Endothelial cell (in vitro differentiated cells): ENCODE results near the gene LUM. TPM values are rescaled to one million over a fixed set of nuclear protein-coding genes. Genes with fewer than 3 reads are reported as not detected.

Experiments used
- DNase-seq: peaks from one replicate; pipeline ENCODE4 v3.0.0; 2021; ENCODE audit warnings: low spot score
- H3K27ac Mint-ChIP-seq: one replicate; pipeline ENCODE4 v1.8.0; 2021; ENCODE audit warnings: mixed read lengths, inconsistent platforms; ENCODE audit not compliant: unreplicated experiment
- H3K27me3 Mint-ChIP-seq: one replicate; pipeline ENCODE4 v1.8.0; 2021; ENCODE audit warnings: mild to moderate bottlenecking, moderate library complexity, mixed read lengths, inconsistent platforms; ENCODE audit not compliant: unreplicated experiment
- H3K36me3 Mint-ChIP-seq: one replicate; pipeline ENCODE4 v1.8.0; 2021; ENCODE audit warnings: mild to moderate bottlenecking, low read depth, mixed read lengths, inconsistent platforms; ENCODE audit not compliant: unreplicated experiment
- H3K4me1 Mint-ChIP-seq: one replicate; pipeline ENCODE4 v1.8.0; 2021; ENCODE audit warnings: mild to moderate bottlenecking, mixed read lengths, inconsistent platforms; ENCODE audit not compliant: unreplicated experiment
- H3K4me3 Mint-ChIP-seq: one replicate; pipeline ENCODE4 v1.8.0; 2021; ENCODE audit warnings: mild to moderate bottlenecking, mixed read lengths, inconsistent platforms; ENCODE audit not compliant: unreplicated experiment
- H3K9me3 Mint-ChIP-seq: one replicate; pipeline ENCODE4 v1.8.0; 2021; ENCODE audit warnings: mixed read lengths, inconsistent platforms; ENCODE audit not compliant: unreplicated experiment
- long read RNA-seq: library from polyadenylated mRNA; unstranded; transcript quantifications from one replicate; pipeline ENCODE4 v2.0.0, GENCODE V29; 2020; ENCODE audit not compliant: unreplicated experiment
- total RNA-seq: library from RNA; stranded (reverse); fragmentation: NEBNext Ultra II Directional; extraction: Animal tissue kit (Norgen Biotek cat#: 25700); gene quantifications from one replicate; pipeline ENCODE4 v1.2.1, GENCODE V29; 2021; ENCODE audit not compliant: unreplicated experiment
- TF ChIP-seq, protein P1 (sequence below): fragments of 200-600 bp; sonication (generic); IDR thresholded peaks from one replicate; pipeline ENCODE4 v1.5.0; 2021; ENCODE audit warnings: antibody characterized with exemption; ENCODE audit not compliant: unreplicated experiment

Gene LUM, protein sequence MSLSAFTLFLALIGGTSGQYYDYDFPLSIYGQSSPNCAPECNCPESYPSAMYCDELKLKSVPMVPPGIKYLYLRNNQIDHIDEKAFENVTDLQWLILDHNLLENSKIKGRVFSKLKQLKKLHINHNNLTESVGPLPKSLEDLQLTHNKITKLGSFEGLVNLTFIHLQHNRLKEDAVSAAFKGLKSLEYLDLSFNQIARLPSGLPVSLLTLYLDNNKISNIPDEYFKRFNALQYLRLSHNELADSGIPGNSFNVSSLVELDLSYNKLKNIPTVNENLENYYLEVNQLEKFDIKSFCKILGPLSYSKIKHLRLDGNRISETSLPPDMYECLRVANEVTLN
- 0.18 TPM for total RNA-seq
- long read RNA-seq = 0 reads

DNA sequence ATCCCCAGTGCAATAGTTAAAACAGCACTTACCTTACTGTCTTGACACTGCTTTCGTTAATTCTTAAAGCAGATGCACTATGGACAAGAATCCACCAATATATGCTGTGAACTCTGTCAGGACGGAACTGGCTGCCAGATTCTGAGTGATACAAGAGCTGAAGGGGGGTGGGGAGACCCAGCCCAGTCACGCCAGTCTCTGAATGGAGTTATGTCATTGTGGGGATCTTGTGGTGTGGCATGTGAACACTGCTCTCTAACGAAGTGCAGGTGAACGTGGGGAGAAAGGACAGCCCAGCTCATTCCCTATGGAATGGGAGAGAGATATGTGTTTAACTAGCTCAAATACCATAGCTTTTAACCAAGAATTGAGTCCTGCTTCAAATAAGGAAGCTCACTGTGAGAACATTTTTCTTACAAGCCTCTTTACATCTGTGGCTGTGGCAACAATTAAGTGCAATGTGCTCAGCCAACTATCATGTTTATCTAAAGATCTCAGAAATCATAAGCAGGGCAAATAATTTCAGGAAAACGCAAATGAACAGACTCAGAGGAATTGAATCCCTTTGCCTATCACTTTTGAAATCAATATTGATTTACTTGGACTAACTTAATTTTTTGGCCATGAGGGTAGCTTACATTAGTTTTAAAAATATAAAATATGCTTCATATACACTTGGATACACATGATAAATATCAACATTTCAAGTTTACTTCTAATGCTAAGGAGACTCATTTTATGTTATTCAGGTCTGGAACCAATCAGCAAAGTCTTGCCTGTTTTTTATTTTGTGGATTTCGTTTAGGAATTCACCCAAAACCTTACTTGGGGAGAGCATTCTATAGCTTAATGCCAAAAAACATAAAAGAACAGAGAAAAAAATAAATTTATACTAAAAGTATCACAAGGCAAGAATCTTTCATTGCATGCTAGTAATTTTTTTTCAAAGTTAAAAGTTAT is at the start of gene LUM:
Gene LUM, minus strand, starts transcription at position 129 of the 960 bp plus-strand sequence. CDS start 2,515 bp downstream, outside the sequence.
- Mint-ChIP-seq H3K27me3 (no peaks in the 10 kb centered on the region), H3K36me3 (no peaks in the 10 kb centered on the region), H3K4me1 (no peaks in the 10 kb centered on the region), H3K4me3 (no peak within 1 kb of the TSS), H3K9me3 (no peaks in the 10 kb centered on the region), H3K27ac (no peak within 1 kb of the TSS)
- TF ChIP-seq, protein P1, sequence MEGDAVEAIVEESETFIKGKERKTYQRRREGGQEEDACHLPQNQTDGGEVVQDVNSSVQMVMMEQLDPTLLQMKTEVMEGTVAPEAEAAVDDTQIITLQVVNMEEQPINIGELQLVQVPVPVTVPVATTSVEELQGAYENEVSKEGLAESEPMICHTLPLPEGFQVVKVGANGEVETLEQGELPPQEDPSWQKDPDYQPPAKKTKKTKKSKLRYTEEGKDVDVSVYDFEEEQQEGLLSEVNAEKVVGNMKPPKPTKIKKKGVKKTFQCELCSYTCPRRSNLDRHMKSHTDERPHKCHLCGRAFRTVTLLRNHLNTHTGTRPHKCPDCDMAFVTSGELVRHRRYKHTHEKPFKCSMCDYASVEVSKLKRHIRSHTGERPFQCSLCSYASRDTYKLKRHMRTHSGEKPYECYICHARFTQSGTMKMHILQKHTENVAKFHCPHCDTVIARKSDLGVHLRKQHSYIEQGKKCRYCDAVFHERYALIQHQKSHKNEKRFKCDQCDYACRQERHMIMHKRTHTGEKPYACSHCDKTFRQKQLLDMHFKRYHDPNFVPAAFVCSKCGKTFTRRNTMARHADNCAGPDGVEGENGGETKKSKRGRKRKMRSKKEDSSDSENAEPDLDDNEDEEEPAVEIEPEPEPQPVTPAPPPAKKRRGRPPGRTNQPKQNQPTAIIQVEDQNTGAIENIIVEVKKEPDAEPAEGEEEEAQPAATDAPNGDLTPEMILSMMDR = no peak
- no peak for DNase-seq

DNA sequence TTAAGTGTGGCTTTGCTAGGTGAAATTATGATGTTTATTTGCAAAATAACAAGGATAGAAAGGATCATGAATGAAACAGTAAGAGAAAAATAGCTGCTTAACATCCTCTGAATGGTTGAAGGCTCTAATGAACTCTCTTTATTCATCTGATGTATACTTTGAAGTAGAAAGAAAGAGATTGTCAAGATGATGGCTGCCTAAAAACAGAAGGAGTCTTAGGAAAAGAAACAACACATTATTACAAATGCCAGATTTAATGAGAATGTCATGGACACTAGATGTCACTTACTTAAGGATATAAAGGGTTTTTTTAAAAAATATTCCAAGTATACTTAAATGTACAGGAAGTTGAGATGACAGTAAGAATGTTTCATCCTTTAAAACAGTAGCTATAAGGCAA is 49.7 kb upstream of the LUM start:
- Mint-ChIP-seq H3K27me3 (no peaks in the 10 kb centered on the region), H3K4me3 (no peak overlapping the region), H3K27ac (no peak overlapping the region), H3K4me1 (no peaks in the 10 kb centered on the region), H3K9me3 (no peaks in the 10 kb centered on the region), H3K36me3 (no peaks in the 10 kb centered on the region)
- no peak for DNase-seq
- TF ChIP-seq, protein P1 = no peak

DNA sequence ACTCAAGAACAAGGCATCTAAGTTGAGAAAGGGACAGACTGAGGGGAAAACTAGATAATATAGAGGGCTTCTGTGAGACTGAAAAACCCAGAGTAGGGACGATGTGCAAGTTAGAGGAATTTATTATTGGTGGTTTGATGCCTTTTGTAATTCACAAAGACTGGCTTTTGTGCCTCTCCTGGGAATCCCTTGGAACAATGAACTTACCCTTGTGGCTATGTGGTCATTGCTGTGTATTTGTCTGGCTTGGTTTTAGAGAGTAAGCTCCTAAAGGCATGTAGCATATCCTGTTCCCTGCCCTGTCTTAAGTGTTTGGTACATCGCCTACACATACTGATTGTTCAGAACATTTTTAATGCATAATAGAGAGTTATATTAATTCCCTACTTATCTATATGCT is 44.7 kb upstream of the LUM start:
- Mint-ChIP-seq H3K27me3 (no peaks in the 10 kb centered on the region), H3K4me3 (no peak overlapping the region), H3K4me1 (no peaks in the 10 kb centered on the region), H3K27ac (no peak overlapping the region), H3K9me3 (no peaks in the 10 kb centered on the region), H3K36me3 (no peaks in the 10 kb centered on the region)
- DNase-seq = no peak
- TF ChIP-seq, protein P1 = no peak

DNA sequence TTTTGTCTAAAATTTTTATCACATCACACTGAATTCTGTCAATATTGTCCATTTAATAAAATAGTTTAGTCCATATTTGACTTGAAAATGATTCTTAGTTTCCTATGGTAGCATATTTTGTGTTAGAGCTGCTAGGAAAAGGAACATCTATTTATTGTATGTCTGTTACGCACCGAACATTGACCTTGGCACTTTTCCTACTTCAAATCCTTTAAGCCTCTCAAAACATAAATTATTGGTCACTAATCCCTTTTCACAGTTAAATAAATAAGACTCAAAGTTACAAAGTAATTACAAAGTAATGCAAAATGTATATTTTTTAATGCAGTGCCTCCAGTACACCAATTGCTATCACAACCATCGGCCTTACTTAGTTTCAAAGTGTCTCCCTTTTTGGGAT is 42.8 kb upstream of the LUM start:
- Mint-ChIP-seq H3K27me3 (no peaks in the 10 kb centered on the region), H3K4me1 (no peaks in the 10 kb centered on the region), H3K36me3 (no peaks in the 10 kb centered on the region), H3K9me3 (no peaks in the 10 kb centered on the region), H3K27ac (no peak overlapping the region), H3K4me3 (no peak overlapping the region)
- DNase-seq = no peak
- TF ChIP-seq, protein P1 = no peak

DNA sequence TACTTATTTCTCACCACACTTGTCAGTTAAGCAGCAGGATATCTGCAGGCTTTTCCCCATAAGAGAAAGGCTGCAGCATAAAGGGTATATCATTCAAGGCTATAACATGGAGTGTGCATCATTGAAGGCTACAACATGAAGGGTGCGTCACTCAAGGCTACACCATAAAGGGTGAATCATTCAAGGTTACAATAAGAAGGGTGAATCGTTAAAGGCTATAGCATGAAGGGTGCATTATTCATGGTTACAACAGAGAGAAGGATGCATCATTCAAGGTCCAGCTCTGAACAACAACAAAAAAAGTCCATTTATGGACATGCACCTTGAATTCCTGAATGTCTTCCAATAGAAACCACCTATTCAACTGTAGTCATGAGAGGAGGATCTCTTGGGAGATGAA is 32.8 kb upstream of the LUM start:
- Mint-ChIP-seq H3K4me1 (peaks cover 7% of the 10 kb centered on the region), H3K27ac (no peak overlapping the region), H3K4me3 (no peak overlapping the region), H3K9me3 (no peaks in the 10 kb centered on the region), H3K27me3 (no peaks in the 10 kb centered on the region), H3K36me3 (no peaks in the 10 kb centered on the region)
- TF ChIP-seq, protein P1 = no peak
- DNase-seq = no peak
